ENCODE data around the gene XCR1. TPM values are rescaled to one million over a fixed set of nuclear protein-coding genes. Genes with fewer than 3 reads are reported as not detected.

XCR1 gene
- total RNA-seq, 1 donor, result not detected

GRCh38 chr3:45981346-45982074, 45.8 kb downstream of the XCR1 start:
- peak; percentile 80 for DNase-seq (ENCODE audit: insufficient read length, low spot score, missing footprints)
- H3K4me2 ChIP-seq (ENCODE audit: insufficient read depth, low read length), result peak overlapping the region; percentile 16
- TF ChIP-seq, protein P1, sequence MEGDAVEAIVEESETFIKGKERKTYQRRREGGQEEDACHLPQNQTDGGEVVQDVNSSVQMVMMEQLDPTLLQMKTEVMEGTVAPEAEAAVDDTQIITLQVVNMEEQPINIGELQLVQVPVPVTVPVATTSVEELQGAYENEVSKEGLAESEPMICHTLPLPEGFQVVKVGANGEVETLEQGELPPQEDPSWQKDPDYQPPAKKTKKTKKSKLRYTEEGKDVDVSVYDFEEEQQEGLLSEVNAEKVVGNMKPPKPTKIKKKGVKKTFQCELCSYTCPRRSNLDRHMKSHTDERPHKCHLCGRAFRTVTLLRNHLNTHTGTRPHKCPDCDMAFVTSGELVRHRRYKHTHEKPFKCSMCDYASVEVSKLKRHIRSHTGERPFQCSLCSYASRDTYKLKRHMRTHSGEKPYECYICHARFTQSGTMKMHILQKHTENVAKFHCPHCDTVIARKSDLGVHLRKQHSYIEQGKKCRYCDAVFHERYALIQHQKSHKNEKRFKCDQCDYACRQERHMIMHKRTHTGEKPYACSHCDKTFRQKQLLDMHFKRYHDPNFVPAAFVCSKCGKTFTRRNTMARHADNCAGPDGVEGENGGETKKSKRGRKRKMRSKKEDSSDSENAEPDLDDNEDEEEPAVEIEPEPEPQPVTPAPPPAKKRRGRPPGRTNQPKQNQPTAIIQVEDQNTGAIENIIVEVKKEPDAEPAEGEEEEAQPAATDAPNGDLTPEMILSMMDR (IDR thresholded peaks at IDR 0.05; ENCODE audit: extremely low read depth, low read depth, low read length), result no peak

GRCh38 chr3:45980819-45981218, 46.5 kb downstream of the XCR1 start:
- Histone ChIP-seq H3K27me3 (ENCODE audit: insufficient read depth, low read length) (no peaks in the 10 kb centered on the region), H3K9me3 (ENCODE audit: low read depth, low read length) (no peaks in the 10 kb centered on the region), H3K36me3 (ENCODE audit: insufficient read depth, low read length) (peaks cover 47% of the 10 kb centered on the region), H2AFZ (ENCODE audit: low read length) (no peak overlapping the region), H3K4me3 (ENCODE audit: insufficient read depth, low read length) (no peak overlapping the region), H3K27ac (ENCODE audit: low read depth, low read length) (no peak overlapping the region), H3K4me1 (ENCODE audit: insufficient read depth, low read length) (peaks cover 31% of the 10 kb centered on the region), H4K20me1 (ENCODE audit: insufficient read depth, low read length) (peaks cover 15% of the 10 kb centered on the region), H3K79me2 (ENCODE audit: insufficient read depth, low read length) (peaks cover 9% of the 10 kb centered on the region), H3K4me2 (ENCODE audit: insufficient read depth, low read length) (peak overlapping the region; percentile 16)
- peak; percentile 88 for DNase-seq (ENCODE audit: insufficient read length, low spot score, missing footprints)
- TF ChIP-seq, protein P1 (IDR thresholded peaks at IDR 0.05; ENCODE audit: extremely low read depth, low read depth, low read length), result no peak

More at GRCh38 chr3:45981346-45982074, 45.8 kb downstream of the XCR1 start:
- H2AFZ ChIP-seq (ENCODE audit: low read length), result no peak overlapping the region
- peaks cover 41% of the 10 kb centered on the region for H3K36me3 ChIP-seq (ENCODE audit: insufficient read depth, low read length)
- H3K4me3 ChIP-seq (ENCODE audit: insufficient read depth, low read length), result no peak overlapping the region
- peaks cover 15% of the 10 kb centered on the region for H4K20me1 ChIP-seq (ENCODE audit: insufficient read depth, low read length)
- H3K27ac ChIP-seq (ENCODE audit: low read depth, low read length), result peak overlapping the region; percentile 6
- peaks cover 38% of the 10 kb centered on the region for H3K4me1 ChIP-seq (ENCODE audit: insufficient read depth, low read length)
- H3K27me3 ChIP-seq (ENCODE audit: insufficient read depth, low read length), result no peaks in the 10 kb centered on the region
- H3K9me3 ChIP-seq (ENCODE audit: low read depth, low read length), result no peaks in the 10 kb centered on the region
- peaks cover 9% of the 10 kb centered on the region for H3K79me2 ChIP-seq (ENCODE audit: insufficient read depth, low read length)

GRCh38 chr3:45980229-45980813, 47.0 kb downstream of the XCR1 start:
- no peak for DNase-seq (ENCODE audit: insufficient read length, low spot score, missing footprints)
- no peak overlapping the region for H3K4me3 ChIP-seq (ENCODE audit: insufficient read depth, low read length)
- H3K27ac ChIP-seq (ENCODE audit: low read depth, low read length), result no peak overlapping the region
- no peak overlapping the region for H3K4me2 ChIP-seq (ENCODE audit: insufficient read depth, low read length)
- H4K20me1 ChIP-seq (ENCODE audit: insufficient read depth, low read length), result peaks cover 10% of the 10 kb centered on the region
- TF ChIP-seq, protein P1 (IDR thresholded peaks at IDR 0.05; ENCODE audit: extremely low read depth, low read depth, low read length), result no peak
- no peak overlapping the region for H2AFZ ChIP-seq (ENCODE audit: low read length)
- H3K9me3 ChIP-seq (ENCODE audit: low read depth, low read length), result no peaks in the 10 kb centered on the region
- no peaks in the 10 kb centered on the region for H3K27me3 ChIP-seq (ENCODE audit: insufficient read depth, low read length)
- peaks cover 48% of the 10 kb centered on the region for H3K36me3 ChIP-seq (ENCODE audit: insufficient read depth, low read length)
- H3K79me2 ChIP-seq (ENCODE audit: insufficient read depth, low read length), result peaks cover 9% of the 10 kb centered on the region
- H3K4me1 ChIP-seq (ENCODE audit: insufficient read depth, low read length), result peaks cover 26% of the 10 kb centered on the region

- H3K27me3 ChIP-seq (ENCODE audit: insufficient read depth, low read length), result no peaks in the 10 kb centered on the region
- no peak overlapping the region for H3K4me2 ChIP-seq (ENCODE audit: insufficient read depth, low read length)
- no peak overlapping the region for H3K4me3 ChIP-seq (ENCODE audit: insufficient read depth, low read length)
- no peaks in the 10 kb centered on the region for H3K79me2 ChIP-seq (ENCODE audit: insufficient read depth, low read length)
- peaks cover 8% of the 10 kb centered on the region for H4K20me1 ChIP-seq (ENCODE audit: insufficient read depth, low read length)
- DNase-seq (ENCODE audit: insufficient read length, low spot score, missing footprints), result no peak
- H3K4me1 ChIP-seq (ENCODE audit: insufficient read depth, low read length), result peaks cover 22% of the 10 kb centered on the region
- H3K36me3 ChIP-seq (ENCODE audit: insufficient read depth, low read length), result peaks cover 57% of the 10 kb centered on the region
- TF ChIP-seq, protein P1 (IDR thresholded peaks at IDR 0.05; ENCODE audit: extremely low read depth, low read depth, low read length), result no peak
- H3K9me3 ChIP-seq (ENCODE audit: low read depth, low read length), result no peaks in the 10 kb centered on the region
- H2AFZ ChIP-seq (ENCODE audit: low read length), result no peak overlapping the region
- no peak overlapping the region for H3K27ac ChIP-seq (ENCODE audit: low read depth, low read length)
These were observed 47.9 kb downstream of the XCR1 start for GRCh38 chr3:45979378-45979777.
